ENCODE data around the gene EIF3L. TPM values are rescaled to one million over a fixed set of nuclear protein-coding genes. Genes with fewer than 3 reads are reported as not detected.

EIF3L gene
- total RNA-seq, 8 experiments from 2014 or later = 381 to 1,095 (median 566) TPM

- Histone ChIP-seq H3K27ac (no peak overlapping the region), H3K4me3 (peak overlapping the region; percentile 48 to 97 (median 71)), H3K4me1 (replicated peaks in 1 of 2) (peaks cover 16 to 17% of the 10 kb centered on the region in 2 donors)
- in situ Hi-C loops (cut with MboI; ENCODE audit: low pct_unique_long_range_greater_than_20kb in 2 of 9, low sequenced_read_pairs in 9 of 9, unreplicated experiment in 9 of 9) = loop anchor here in 2 of 9 experiments (25.0 kb wide), 1 partner anchor 156 kb away; the partner anchor contains the start of genes C22orf23 (in 2 of the 2) and POLR2F (in 2 of the 2)
- ATAC-seq (replicated peaks in 6 of 8) = no peak
- WGBS, 10 experiments = 0 to 32% (median 3%) methylated on average over 2 to 13 of the region's 19 CpGs; no CpG with 5 or more reads in 1 of the 10 experiments
Observed at GRCh38 chr22:37806409-37807333, 42.5 kb upstream of the EIF3L start.

GRCh38 chr22:37807410-37808293 lies 41.6 kb upstream of the EIF3L start, which contains the start of gene GCAT:
GCAT (plus strand) TSS chr22:37807934; CDS start chr22:37807968, 34 bp downstream.
- H3K4me3 ChIP-seq = peak within 1 kb of the TSS; percentile 48 to 97 (median 71)
- ATAC-seq (replicated peaks in 6 of 8) = peak; percentile 66 to 83 (median 79)
- 0 to 5% (median 0%) methylated on average over 1 to 14 of the region's 73 CpGs; no CpG with 5 or more reads in 4 of the 10 experiments for WGBS, 10 experiments
- in situ Hi-C loops (cut with MboI; ENCODE audit: low pct_unique_long_range_greater_than_20kb in 2 of 9, low sequenced_read_pairs in 9 of 9, unreplicated experiment in 9 of 9) = loop anchor here in 2 of 9 experiments (25.0 kb wide), 1 partner anchor 155 kb away; the partner anchor contains the start of genes C22orf23 (in 2 of the 2) and POLR2F (in 2 of the 2)
- H3K27ac ChIP-seq = peak within 1 kb of the TSS in 1 of 2 donors; percentile 24
- peaks cover 13 to 16% of the 10 kb centered on the region in 2 donors for H3K4me1 ChIP-seq (replicated peaks in 1 of 2)

- 0 to 60% (median 10%) methylated on average over 1 to 4 of the region's 8 CpGs; no CpG with 5 or more reads in 4 of the 10 experiments for WGBS, 10 experiments
- peak overlapping the region in 1 of 2 donors; percentile 24 for H3K27ac ChIP-seq
- in situ Hi-C loops (cut with MboI; ENCODE audit: low pct_unique_long_range_greater_than_20kb in 2 of 9, low sequenced_read_pairs in 9 of 9, unreplicated experiment in 9 of 9) = loop anchor here in 2 of 9 experiments (25.0 kb wide), 1 partner anchor 154 kb away; the partner anchor contains the start of genes C22orf23 (in 2 of the 2) and POLR2F (in 2 of the 2)
- no peak for ATAC-seq (replicated peaks in 6 of 8)
- peaks cover 13% of the 10 kb centered on the region in 2 donors for H3K4me1 ChIP-seq (replicated peaks in 1 of 2)
- peak overlapping the region; percentile 48 to 97 (median 71) for H3K4me3 ChIP-seq
Observed at GRCh38 chr22:37808294-37808657, 40.9 kb upstream of the EIF3L start.

GRCh38 chr22:37809672-37810333 lies 39.4 kb upstream of the EIF3L start:
- in situ Hi-C loops (cut with MboI; ENCODE audit: low pct_unique_long_range_greater_than_20kb in 2 of 9, low sequenced_read_pairs in 9 of 9, unreplicated experiment in 9 of 9) = loop anchor here in 2 of 9 experiments (25.0 kb wide), 1 partner anchor 152 kb away; the partner anchor contains the start of genes C22orf23 (in 2 of the 2) and POLR2F (in 2 of the 2)
- peaks cover 0 to 6% of the 10 kb centered on the region in 2 donors for H3K4me1 ChIP-seq (replicated peaks in 1 of 2)
- H3K4me3 ChIP-seq = no peak overlapping the region
- H3K27ac ChIP-seq = no peak overlapping the region
- 50 to 100% (median 91%) methylated on average over 2 to 4 of the region's 5 CpGs; no CpG with 5 or more reads in 3 of the 10 experiments for WGBS, 10 experiments
- ATAC-seq (replicated peaks in 6 of 8) = no peak

GRCh38 chr22:37811867-37812266 lies 37.4 kb upstream of the EIF3L start:
- in situ Hi-C loops (cut with MboI; ENCODE audit: low pct_unique_long_range_greater_than_20kb in 2 of 9, low sequenced_read_pairs in 9 of 9, unreplicated experiment in 9 of 9) = loop anchor here in 2 of 9 experiments (25.0 kb wide), 1 partner anchor 150 kb away; the partner anchor contains the start of genes C22orf23 (in 2 of the 2) and POLR2F (in 2 of the 2)
- no peak overlapping the region for H3K4me3 ChIP-seq
- H3K4me1 ChIP-seq (replicated peaks in 1 of 2) = peaks cover 0 to 6% of the 10 kb centered on the region in 2 donors
- H3K27ac ChIP-seq = no peak overlapping the region
- no peak for ATAC-seq (replicated peaks in 6 of 8)
- WGBS, 10 experiments = 83 to 100% (median 96%) methylated on average over 1 to 2 of the region's 2 CpGs; no CpG with 5 or more reads in 4 of the 10 experiments

- ATAC-seq (replicated peaks in 6 of 8) = peak in 1 of 8 experiments; percentile 1
- H3K27ac ChIP-seq = no peak overlapping the region
- no peak overlapping the region for H3K4me3 ChIP-seq
- WGBS, 10 experiments = 80 to 97% (median 92%) methylated on average over 1 to 12 of the region's 27 CpGs; no CpG with 5 or more reads in 5 of the 10 experiments
- in situ Hi-C loops (cut with MboI; ENCODE audit: low pct_unique_long_range_greater_than_20kb in 2 of 9, low sequenced_read_pairs in 9 of 9, unreplicated experiment in 9 of 9) = loop anchor here in 2 of 9 experiments (25.0 kb wide), 1 partner anchor 149 kb away; the partner anchor contains the start of genes C22orf23 (in 2 of the 2) and POLR2F (in 2 of the 2)
- peaks cover 6 to 15% of the 10 kb centered on the region in 2 donors for H3K4me1 ChIP-seq (replicated peaks in 1 of 2)
Observed at GRCh38 chr22:37812869-37813678, 36.1 kb upstream of the EIF3L start.

GRCh38 chr22:37815593-37815992 lies 33.6 kb upstream of the EIF3L start:
- Histone ChIP-seq H3K27ac (no peak overlapping the region), H3K4me1 (replicated peaks in 1 of 2) (peaks cover 20 to 22% of the 10 kb centered on the region in 2 donors), H3K4me3 (no peak overlapping the region)
- in situ Hi-C loops (cut with MboI; ENCODE audit: low pct_unique_long_range_greater_than_20kb in 2 of 9, low sequenced_read_pairs in 9 of 9, unreplicated experiment in 9 of 9) = loop anchor here in 2 of 9 experiments (25.0 kb wide), 1 partner anchor 147 kb away; the partner anchor contains the start of genes C22orf23 (in 2 of the 2) and POLR2F (in 2 of the 2)
- WGBS, 10 experiments = 70 to 100% (median 76%) methylated on average over 2 to 5 of the region's 12 CpGs; no CpG with 5 or more reads in 7 of the 10 experiments
- no peak for ATAC-seq (replicated peaks in 6 of 8)

GRCh38 chr22:37816543-37817180 lies 32.6 kb upstream of the EIF3L start:
- in situ Hi-C loops (cut with MboI; ENCODE audit: low pct_unique_long_range_greater_than_20kb in 2 of 9, low sequenced_read_pairs in 9 of 9, unreplicated experiment in 9 of 9) = loop anchor here in 2 of 9 experiments (25.0 kb wide), 1 partner anchor 146 kb away; the partner anchor contains the start of genes C22orf23 (in 2 of the 2) and POLR2F (in 2 of the 2)
- Histone ChIP-seq H3K27ac (no peak overlapping the region), H3K4me3 (no peak overlapping the region), H3K4me1 (replicated peaks in 1 of 2) (peaks cover 20 to 22% of the 10 kb centered on the region in 2 donors)
- ATAC-seq (replicated peaks in 6 of 8) = no peak
- WGBS, 10 experiments = 95 to 100% (median 96%) methylated on average over 1 to 7 of the region's 23 CpGs; no CpG with 5 or more reads in 5 of the 10 experiments

GRCh38 chr22:37817705-37818408 lies 31.4 kb upstream of the EIF3L start:
- ATAC-seq (replicated peaks in 6 of 8) = peak; percentile 59 to 87 (median 81)
- in situ Hi-C loops (cut with MboI; ENCODE audit: low pct_unique_long_range_greater_than_20kb in 2 of 9, low sequenced_read_pairs in 9 of 9, unreplicated experiment in 9 of 9) = loop anchor here in 2 of 9 experiments (25.0 kb wide), 1 partner anchor 144 kb away; the partner anchor contains the start of genes C22orf23 (in 2 of the 2) and POLR2F (in 2 of the 2)
- Histone ChIP-seq H3K4me3 (peak overlapping the region; percentile 6 to 18 (median 15)), H3K4me1 (replicated peaks in 1 of 2) (peaks cover 25 to 29% of the 10 kb centered on the region in 2 donors), H3K27ac (peak overlapping the region; percentile 65 to 79)
- 0 to 10% (median 0%) methylated on average over 1 to 7 of the region's 29 CpGs; no CpG with 5 or more reads in 7 of the 10 experiments for WGBS, 10 experiments

All from motor neuron (in vitro differentiated cells).